Stimulated activated CD8-positive, alpha-beta memory T cell treated with anti-CD3 and anti-CD28 coated beads, Interleukin-4, amount 100 ng/mL, for 4 hours (primary cell): Measurements from ENCODE around the gene FOXE3.
"Not testable (repeated sequence)": the region's sequence is repeated elsewhere in the genome, so short reads cannot be mapped to it uniquely, and the experiment has no call there.

Source experiments
- DNase-seq, 2 donors: peaks; one replicate each; pipeline ENCODE4 v3.0.0-alpha.2; 2020; ENCODE audit warnings: low read depth in 2 of 2, low spot score in 1 of 2

FOXE3 gene

DNA sequence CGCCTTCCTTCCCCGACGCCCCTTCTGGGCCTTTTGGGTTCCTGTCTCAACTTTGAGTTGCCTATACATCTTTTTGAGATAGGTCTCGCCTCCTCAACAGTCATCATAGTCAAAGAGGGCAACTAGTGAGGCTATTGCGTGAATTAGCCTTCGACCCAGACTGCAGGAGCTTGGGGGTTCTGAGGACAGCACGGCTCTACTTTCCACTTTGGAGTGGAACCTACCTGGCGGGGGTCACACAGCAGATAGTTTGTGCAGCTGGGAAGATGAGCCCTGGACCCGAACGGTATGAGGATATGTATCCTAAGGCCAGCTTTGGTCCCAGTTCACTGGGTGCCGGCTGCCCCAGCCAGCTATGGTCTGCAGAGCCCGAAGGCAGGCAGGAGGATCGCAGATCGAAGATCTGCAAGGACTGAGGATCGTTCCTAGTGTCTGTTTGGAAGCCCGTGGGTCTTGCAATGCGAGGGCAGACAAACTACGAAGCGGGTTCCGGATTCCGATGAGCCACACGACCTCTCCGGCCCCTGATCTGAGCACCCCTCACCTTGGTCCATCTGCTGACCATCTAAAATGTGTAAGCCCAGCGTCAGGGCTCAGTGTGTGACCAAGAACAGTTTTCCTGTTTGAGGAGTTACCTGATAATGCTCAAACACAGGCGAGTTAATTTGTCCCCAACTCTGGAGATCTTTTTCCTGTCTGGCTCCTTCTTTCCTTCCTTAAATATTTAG, 29.9 kb downstream of the FOXE3 start:
- no peak for DNase-seq

DNA sequence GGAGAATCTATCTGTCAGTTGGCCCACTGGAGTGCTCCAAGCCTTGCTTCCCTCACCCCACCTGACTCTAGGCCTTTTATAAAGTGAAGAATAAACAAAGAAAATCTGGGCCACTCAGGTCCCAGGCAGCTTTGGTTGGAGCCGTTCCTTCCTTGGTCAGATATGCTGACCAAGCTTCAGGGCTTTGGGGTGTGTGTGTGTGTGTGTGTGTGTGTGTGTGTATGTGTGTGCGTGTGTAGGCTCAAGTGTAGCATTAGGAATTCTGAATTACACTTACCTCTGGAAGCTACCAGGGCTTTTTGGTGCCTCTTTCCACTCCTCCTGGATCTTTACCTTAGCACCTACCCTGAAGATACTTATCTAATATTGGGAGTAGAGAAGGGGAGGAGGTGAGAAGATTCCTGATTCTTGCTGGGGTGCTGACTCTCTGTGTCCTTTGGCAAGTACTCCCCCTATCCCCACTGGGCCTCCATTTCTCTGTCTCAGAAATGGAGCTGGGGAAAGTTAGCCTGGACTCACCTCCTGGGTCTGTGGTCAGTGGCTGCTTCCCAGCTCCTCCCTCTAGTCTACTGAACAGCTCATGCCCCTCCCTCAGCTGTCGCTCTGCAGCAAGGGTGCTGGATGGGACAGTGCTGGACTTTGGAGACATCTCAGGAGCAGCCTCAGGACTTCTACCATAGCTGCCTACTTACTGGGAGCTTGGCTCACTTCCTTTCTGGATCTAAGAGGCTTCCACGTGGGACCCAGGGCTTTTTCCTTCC, 32.6 kb downstream of the FOXE3 start:
- no peak for DNase-seq

DNA sequence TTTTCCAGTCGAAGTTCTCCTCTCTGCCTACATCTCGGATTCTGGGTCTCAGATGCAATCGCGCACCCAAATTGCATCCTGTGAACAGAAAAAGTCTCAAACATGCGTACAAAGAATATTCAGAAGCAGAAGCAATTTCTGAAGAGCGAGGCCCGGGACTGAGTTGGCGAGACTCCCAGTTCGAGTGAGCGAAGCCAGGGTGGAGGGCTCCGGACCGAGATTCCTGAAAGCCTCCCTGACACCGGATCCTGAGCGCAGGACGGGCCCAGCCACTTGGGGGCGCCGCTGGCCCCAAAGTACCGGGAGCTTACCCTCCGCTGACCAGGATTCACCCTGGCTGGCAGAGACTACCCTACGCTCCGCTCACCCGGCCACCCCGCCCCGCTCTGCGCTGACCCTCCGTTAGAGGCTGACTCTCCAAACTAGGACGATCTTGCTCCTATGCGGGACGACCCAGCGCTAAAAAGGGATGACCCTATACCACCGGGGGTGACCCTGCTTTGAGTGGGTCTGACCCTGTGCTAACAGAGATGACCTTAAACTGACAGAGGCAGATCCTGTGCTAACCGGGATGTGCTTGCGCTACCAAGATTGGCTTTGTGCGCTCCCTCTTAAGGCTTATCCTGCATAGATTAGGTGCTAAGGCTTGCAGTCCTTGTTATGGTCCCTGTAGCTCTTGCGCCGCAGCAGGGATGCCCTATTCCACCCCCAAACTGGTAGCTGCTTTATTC, 33.9 kb downstream of the FOXE3 start:
- no peak for DNase-seq

GRCh38 chr1:47450606-47451005, 34.5 kb downstream of the FOXE3 start:
- no peak for DNase-seq

DNA sequence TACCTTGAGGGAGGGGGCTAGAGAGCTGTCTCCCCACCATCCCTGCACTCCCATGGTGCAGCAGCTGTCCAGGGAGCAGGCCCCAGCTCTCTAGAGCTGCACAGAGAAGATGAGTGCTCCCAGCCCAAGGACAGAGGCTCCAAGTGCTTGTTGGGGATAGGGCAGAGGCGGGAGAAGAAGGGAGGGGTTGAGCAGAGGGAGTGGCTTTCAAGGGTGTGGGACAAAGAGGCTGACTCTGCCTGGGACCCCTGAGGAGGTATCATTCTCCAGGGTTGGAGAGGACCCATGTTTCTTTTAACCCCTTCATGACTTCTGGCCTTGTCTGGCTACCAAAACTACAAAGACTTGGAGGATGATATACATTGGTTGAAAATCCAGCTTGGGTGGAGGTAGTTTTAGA, 36.3 kb downstream of the FOXE3 start:
- no peak for DNase-seq

GRCh38 chr1:47453910-47454309, 37.8 kb downstream of the FOXE3 start:
- DNase-seq: not testable (repeated sequence)

DNA sequence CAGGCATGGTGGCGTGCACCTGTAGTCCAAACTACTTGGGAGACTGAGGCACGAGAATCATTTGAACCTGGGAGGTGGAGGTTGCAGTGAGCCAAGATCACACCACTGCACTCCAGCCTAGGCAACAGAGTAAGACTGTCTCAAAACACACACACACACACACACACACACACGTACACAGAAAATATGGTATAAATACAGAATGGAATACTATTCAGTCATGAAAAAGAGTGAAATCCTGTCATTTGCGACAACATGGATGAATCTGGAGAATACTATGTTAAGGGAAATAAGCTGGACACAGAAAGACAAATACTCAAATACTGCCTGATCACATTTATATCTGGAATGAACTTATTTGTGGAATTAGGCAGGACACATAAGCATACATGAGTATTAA, 40.2 kb downstream of the FOXE3 start:
- no peak for DNase-seq

- not testable (repeated sequence) for DNase-seq
Measured at GRCh38 chr1:47457547-47457946, 41.5 kb downstream of the FOXE3 start.

- DNase-seq: no peak
Measured at GRCh38 chr1:47459253-47459788, 43.2 kb downstream of the FOXE3 start.

DNA sequence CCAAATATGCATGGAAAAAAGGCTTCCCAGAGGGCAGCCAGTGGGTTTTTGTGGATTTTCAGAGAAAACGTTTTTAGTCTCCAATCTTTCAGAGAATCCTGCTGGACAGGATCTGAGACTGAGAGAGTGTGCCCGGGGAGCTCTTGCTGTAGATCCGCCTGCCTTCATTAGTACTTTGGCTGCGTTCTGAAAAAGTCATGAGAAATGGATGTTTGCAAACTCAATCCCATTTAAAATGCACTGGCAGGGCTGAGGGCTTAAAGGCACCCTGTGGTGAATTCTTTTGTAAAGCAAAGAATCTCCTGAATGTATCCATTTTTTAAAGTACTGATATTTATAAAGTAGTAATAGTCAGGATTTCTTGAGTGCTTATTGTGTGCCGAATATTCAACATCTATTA, 44.0 kb downstream of the FOXE3 start:
- no peak for DNase-seq

DNA sequence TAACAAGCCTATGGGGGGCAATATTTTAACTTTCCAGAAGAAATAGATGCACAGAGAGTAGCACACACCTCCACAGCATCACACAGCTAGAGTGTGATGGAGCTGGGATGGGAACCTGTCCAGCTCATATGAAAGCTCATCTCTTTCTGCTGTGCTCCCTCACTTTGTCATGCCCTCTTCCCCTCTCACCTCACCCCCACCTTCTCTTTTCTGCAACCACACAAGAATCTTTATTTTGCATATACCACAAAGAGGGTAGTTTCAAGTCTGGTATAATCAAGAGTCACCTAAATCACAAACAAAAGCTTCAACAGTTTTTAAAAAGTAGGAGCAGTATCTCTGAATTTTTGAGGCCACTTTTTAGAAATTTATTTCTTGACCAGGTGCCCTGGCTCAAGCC, 44.4 kb downstream of the FOXE3 start:
- DNase-seq: no peak

DNA sequence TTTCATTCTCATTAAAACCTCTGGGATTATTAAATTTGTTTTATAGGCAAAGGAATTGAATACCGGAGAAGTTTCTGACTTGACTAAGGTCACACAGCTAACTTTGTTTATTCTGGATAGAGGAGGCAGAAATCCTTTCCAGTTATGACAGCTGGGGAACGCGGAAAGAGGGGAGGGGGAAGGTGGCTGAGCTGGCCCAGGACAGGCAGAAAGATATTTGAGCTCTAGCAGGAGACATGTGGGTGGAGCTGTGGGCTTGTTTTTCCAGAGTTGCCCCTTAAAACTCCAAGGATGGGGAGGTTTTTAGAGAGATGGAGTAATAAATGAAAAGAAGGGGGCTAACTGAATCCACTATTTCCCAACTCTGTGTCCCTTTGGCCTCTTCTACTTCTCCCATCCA, 49.5 kb downstream of the FOXE3 start:
- DNase-seq: no peak
